Breast epithelium (tissue), 3 donors: Measurements from ENCODE around the gene DNAH9.

ENCODE experiments used
- CTCF ChIP-seq, 3 donors: fragments of 450-650 bp; IDR thresholded peaks; one replicate each; pipeline ENCODE4 v1.5.1; 2016 to 2017; ENCODE audit warnings: antibody characterized with exemption in 3 of 3, mild to moderate bottlenecking in 3 of 3, moderate library complexity in 3 of 3
- POLR2A ChIP-seq: fragments of 450-650 bp; IDR thresholded peaks from one replicate; pipeline ENCODE4 v1.6.1; 2016; ENCODE audit warnings: antibody characterized with exemption, mild to moderate bottlenecking, moderate library complexity
- POLR2AphosphoS5 ChIP-seq, 3 donors: sonication (generic); formaldehyde crosslinking; IDR thresholded peaks; one replicate each; pipeline ENCODE4 v1.6.1; 2017; ENCODE audit warnings: antibody characterized with exemption in 3 of 3

GRCh38 chr17:11986942-11987329 lies 388.7 kb downstream of the DNAH9 start:
- TF ChIP-seq CTCF (IDR thresholded peaks at IDR 0.05) (peak in 2 of 3 donors; percentile 36 to 57), POLR2A (no peak), POLR2AphosphoS5 (IDR thresholded peaks at IDR 0.05) (no peak)
